Smooth muscle cell (in vitro differentiated cells): ENCODE measurements around the gene FARS2. TPM values are rescaled to one million over a fixed set of nuclear protein-coding genes. Genes with fewer than 3 reads are reported as not detected.

Experiments used
- DNase-seq: peaks from one replicate; lab custom pipeline; 2025; ENCODE audit not compliant: unreplicated experiment; lab: John Stamatoyannopoulos, UW
- H2AFZ ChIP-seq: fragments of 200-600 bp; sonication (generic); 2 replicates; pipeline ENCODE4 v1.6.0; 2016; ENCODE audit warnings: antibody characterized with exemption, low read depth, mild to moderate bottlenecking
- H3F3A ChIP-seq: fragments of 200-600 bp; sonication (generic); 2 replicates; pipeline ENCODE4 v1.6.0; 2017; ENCODE audit warnings: antibody characterized with exemption, low read depth
- H3K27ac ChIP-seq: fragments of 200-600 bp; sonication (generic); 2 replicates; pipeline ENCODE4 v1.5.1; 2016; ENCODE audit warnings: low read depth, mild to moderate bottlenecking
- H3K27me3 ChIP-seq: fragments of 200-600 bp; sonication (generic); 2 replicates; pipeline ENCODE4 v1.6.1; 2016; ENCODE audit warnings: low read depth, mild to moderate bottlenecking
- H3K36me3 ChIP-seq: fragments of 200-600 bp; sonication (generic); 2 replicates; pipeline ENCODE4 v1.5.1; 2016; ENCODE audit warnings: low read depth
- H3K4me1 ChIP-seq: fragments of 200-600 bp; sonication (generic); 2 replicates; pipeline ENCODE4 v1.5.1; 2016; ENCODE audit warnings: low read depth
- H3K4me2 ChIP-seq: fragments of 200-600 bp; sonication (generic); 2 replicates; pipeline ENCODE4 v1.6.0; 2016; ENCODE audit warnings: mild to moderate bottlenecking
- H3K4me3 ChIP-seq: fragments of 200-600 bp; sonication (generic); 2 replicates; pipeline ENCODE4 v1.5.1; 2016; ENCODE audit warnings: mild to moderate bottlenecking
- H3K79me2 ChIP-seq: fragments of 200-600 bp; sonication (generic); 2 replicates; pipeline ENCODE4 v1.6.0; 2016; ENCODE audit warnings: low read depth, mild to moderate bottlenecking
- H3K9ac ChIP-seq: fragments of 200-600 bp; sonication (generic); 2 replicates; pipeline ENCODE4 v1.6.0; 2016; ENCODE audit warnings: low read depth
- H3K9me3 ChIP-seq: fragments of 200-600 bp; sonication (generic); replicated peaks from 2 replicates; pipeline ENCODE4 v1.5.1; 2016; ENCODE audit warnings: low read depth
- H4K20me1 ChIP-seq: fragments of 200-600 bp; sonication (generic); 2 replicates; pipeline ENCODE4 v1.6.0; 2016; ENCODE audit warnings: low read depth
- CTCF ChIP-seq: fragments of 200-600 bp; sonication (generic); IDR thresholded peaks from 2 replicates; pipeline ENCODE4 v1.5.1; 2017; ENCODE audit warnings: borderline replicate concordance, mild to moderate bottlenecking, antibody characterized with exemption; ENCODE audit not compliant: insufficient read depth, poor library complexity, severe bottlenecking
- WGBS: methylation state at CpG from one replicate; pipeline ENCODE4 v1.1.7; 2016; ENCODE audit warnings: low lambda C conversion rate; 5-methylcytosine and 5-hydroxymethylcytosine counted together
- polyA plus RNA-seq: library from polyadenylated mRNA; unstranded; fragments of >200 nt; fragmentation: Nextera tagmentation; extraction: Ambion mirVana; gene quantifications from 2 replicates; pipeline ENCODE4 v1.2.1, GENCODE V29; 2016
- total RNA-seq: library from RNA; depleted of rRNA; stranded (reverse); fragments of >200 nt; gene quantifications from 2 replicates; pipeline ENCODE4 v1.2.3, GENCODE V29; 2014

FARS2 gene
- total and polyA plus RNA-seq, 2 experiments from 2014 or later = 9.6 to 13.2 TPM

- no peaks in the 10 kb centered on the region for H3K4me1 ChIP-seq
- 81% methylated on average over 1 of the region's 1 CpG for WGBS
Observed at GRCh38 chr6:5220443-5220842, 40.9 kb upstream of the FARS2 start.

GRCh38 chr6:5223309-5223708 is 38.0 kb upstream of the FARS2 start:
- no peaks in the 10 kb centered on the region for H3K9me3 ChIP-seq
- TF ChIP-seq CTCF = no peak
- no peaks in the 10 kb centered on the region for H3K4me1 ChIP-seq
- 95% methylated on average over 6 of the region's 6 CpGs for WGBS
- H3K9ac ChIP-seq = no peak overlapping the region
- no peak for DNase-seq
- H3K4me3 ChIP-seq = no peak overlapping the region
- H4K20me1 ChIP-seq = peaks cover 3% of the 10 kb centered on the region
- H3K4me2 ChIP-seq = no peak overlapping the region
- H3K36me3 ChIP-seq = no peaks in the 10 kb centered on the region
- no peak overlapping the region for H3K27ac ChIP-seq
- no peaks in the 10 kb centered on the region for H3K79me2 ChIP-seq
- H2AFZ ChIP-seq = no peak overlapping the region
- H3K27me3 ChIP-seq = no peaks in the 10 kb centered on the region
- no peaks in the 10 kb centered on the region for H3F3A ChIP-seq

More at GRCh38 chr6:5220443-5220842, 40.9 kb upstream of the FARS2 start:
- Histone ChIP-seq H4K20me1 (peaks cover 3% of the 10 kb centered on the region), H3K4me2 (no peak overlapping the region), H3K4me3 (no peak overlapping the region), H3F3A (peaks cover 3% of the 10 kb centered on the region), H3K27ac (no peak overlapping the region), H3K9me3 (no peaks in the 10 kb centered on the region), H3K27me3 (no peaks in the 10 kb centered on the region), H2AFZ (no peak overlapping the region), H3K36me3 (no peaks in the 10 kb centered on the region), H3K9ac (no peak overlapping the region), H3K79me2 (no peaks in the 10 kb centered on the region)
- TF ChIP-seq CTCF = no peak
- DNase-seq = no peak

GRCh38 chr6:5229356-5229755 is 32.0 kb upstream of the FARS2 start:
- no peak for TF ChIP-seq CTCF
- H3K79me2 ChIP-seq = no peaks in the 10 kb centered on the region
- WGBS = 98% methylated on average over 3 of the region's 3 CpGs
- no peak overlapping the region for H3K27ac ChIP-seq
- no peaks in the 10 kb centered on the region for H3F3A ChIP-seq
- H3K4me1 ChIP-seq = no peaks in the 10 kb centered on the region
- DNase-seq = no peak
- no peaks in the 10 kb centered on the region for H3K9me3 ChIP-seq
- H3K36me3 ChIP-seq = no peaks in the 10 kb centered on the region
- no peaks in the 10 kb centered on the region for H3K27me3 ChIP-seq
- H4K20me1 ChIP-seq = no peaks in the 10 kb centered on the region
- H3K9ac ChIP-seq = no peak overlapping the region
- no peak overlapping the region for H2AFZ ChIP-seq
- H3K4me3 ChIP-seq = no peak overlapping the region
- H3K4me2 ChIP-seq = no peak overlapping the region

- Histone ChIP-seq H3K79me2 (no peaks in the 10 kb centered on the region), H3K9me3 (no peaks in the 10 kb centered on the region), H3K4me3 (no peak overlapping the region), H4K20me1 (no peaks in the 10 kb centered on the region), H3F3A (no peaks in the 10 kb centered on the region), H3K27ac (no peak overlapping the region), H3K4me1 (no peaks in the 10 kb centered on the region), H3K36me3 (no peaks in the 10 kb centered on the region), H3K9ac (no peak overlapping the region), H2AFZ (no peak overlapping the region), H3K27me3 (no peaks in the 10 kb centered on the region), H3K4me2 (no peak overlapping the region)
- no peak for TF ChIP-seq CTCF
- DNase-seq = no peak
- 66% methylated on average over 4 of the region's 4 CpGs for WGBS
Observed at GRCh38 chr6:5230081-5230480, 31.2 kb upstream of the FARS2 start.
